Central memory CD8-positive, alpha-beta T cell (primary cell): ENCODE data around the gene GRM7.

ENCODE experiments used
- ATAC-seq: fragments of 150-1000 bp; cut with Tn5 transposase; replicated peaks from 2 replicates; pipeline ENCODE4 v1.10.0; 2022; ENCODE audit warnings: mild to moderate bottlenecking, moderate FRiP score, moderate number of reproducible peaks; ENCODE audit not compliant: poor library complexity, severe bottlenecking; ENCODE audit errors: extremely low read depth
- DNase-seq, 2 donors: peaks; one replicate each; pipeline ENCODE4 v3.0.0; 2021; ENCODE audit warnings: low spot score in 2 of 2
- H3K27ac Mint-ChIP-seq: one replicate; pipeline ENCODE4 v1.8.0; 2022; ENCODE audit warnings: low read depth, mild to moderate bottlenecking, moderate library complexity, mixed read lengths
- H3K27me3 Mint-ChIP-seq: one replicate; pipeline ENCODE4 v1.8.0; 2022; ENCODE audit warnings: mixed read lengths
- H3K36me3 Mint-ChIP-seq: one replicate; pipeline ENCODE4 v1.8.0; 2022; ENCODE audit warnings: mild to moderate bottlenecking, moderate library complexity, mixed read lengths; ENCODE audit not compliant: insufficient read depth
- H3K4me1 Mint-ChIP-seq: one replicate; pipeline ENCODE4 v1.8.0; 2022; ENCODE audit warnings: mixed read lengths
- H3K4me3 Mint-ChIP-seq: one replicate; pipeline ENCODE4 v1.8.0; 2022; ENCODE audit warnings: mild to moderate bottlenecking, moderate library complexity, mixed read lengths
- H3K9me3 Mint-ChIP-seq: one replicate; pipeline ENCODE4 v1.8.0; 2022; ENCODE audit warnings: mixed read lengths

Gene GRM7

DNA sequence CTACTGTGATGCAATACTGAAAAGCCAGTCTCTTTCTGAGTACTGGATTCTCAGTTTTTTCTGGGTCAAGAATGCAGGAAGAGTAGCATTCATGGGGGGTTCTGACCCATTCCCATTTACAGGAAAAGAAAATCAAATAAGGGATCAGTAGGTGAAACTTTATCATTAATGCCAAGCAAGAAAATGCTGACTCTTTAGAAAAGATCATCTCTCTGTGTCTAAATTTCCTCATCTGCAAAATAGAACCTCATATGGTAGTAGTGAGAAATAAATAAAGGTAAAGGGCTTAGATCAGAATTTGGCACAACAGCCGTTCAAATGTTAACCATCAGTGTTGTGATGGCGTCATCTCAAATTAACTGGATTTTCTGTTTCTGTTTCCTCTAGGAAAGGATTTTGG lies 833.1 kb downstream of the GRM7 start:
- Mint-ChIP-seq H3K36me3 (peaks cover 2% of the 10 kb centered on the region), H3K4me1 (no peaks in the 10 kb centered on the region), H3K9me3 (peaks cover 6% of the 10 kb centered on the region), H3K27ac (no peak overlapping the region), H3K4me3 (no peak overlapping the region), H3K27me3 (no peaks in the 10 kb centered on the region)
- ATAC-seq = no peak
- no peak for DNase-seq

DNA sequence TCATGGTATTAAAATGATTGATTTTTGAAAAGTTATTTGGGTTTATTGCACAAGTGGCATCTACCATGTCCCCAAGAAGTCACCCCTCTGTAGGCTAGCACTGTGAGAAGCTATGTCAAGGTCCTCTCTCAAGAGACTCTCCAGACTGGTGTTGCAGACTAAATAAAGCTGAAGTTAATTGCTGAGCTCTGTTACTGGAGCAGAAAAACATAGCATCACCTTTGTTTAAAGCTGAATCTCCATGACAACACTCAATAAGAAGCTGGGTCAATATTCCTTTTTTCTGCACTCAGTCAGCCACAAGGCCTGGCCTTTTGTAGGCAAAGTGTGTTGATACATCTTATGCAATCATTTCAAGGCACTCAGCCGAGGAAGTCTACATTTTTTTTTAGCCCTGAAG lies 834.1 kb downstream of the GRM7 start:
- Mint-ChIP-seq H3K4me3 (no peak overlapping the region), H3K27me3 (no peaks in the 10 kb centered on the region), H3K4me1 (no peaks in the 10 kb centered on the region), H3K27ac (no peak overlapping the region), H3K9me3 (peaks cover 6% of the 10 kb centered on the region), H3K36me3 (peaks cover 2% of the 10 kb centered on the region)
- ATAC-seq (no peak), DNase-seq (no peak)

DNA sequence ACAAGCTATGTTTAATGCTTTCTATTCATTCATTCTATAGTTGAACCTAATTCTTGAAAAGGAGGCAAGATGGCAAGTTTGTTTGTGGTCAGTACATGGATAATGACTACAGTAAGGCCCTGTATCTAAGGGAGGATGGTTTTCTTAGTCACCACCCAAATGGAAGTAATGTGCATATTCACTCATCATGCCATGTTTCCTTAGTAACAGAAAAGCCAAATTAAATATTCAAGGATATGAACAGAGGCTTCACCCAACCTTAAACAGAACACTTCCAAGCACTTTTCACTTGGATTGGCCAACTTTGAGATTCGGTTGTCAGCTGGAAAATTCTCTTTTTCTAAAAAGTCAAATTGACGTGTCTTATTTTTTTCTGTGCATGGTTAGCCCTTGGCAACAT lies 835.4 kb downstream of the GRM7 start:
- H3K36me3 Mint-ChIP-seq = peaks cover 2% of the 10 kb centered on the region
- no peak overlapping the region for H3K27ac Mint-ChIP-seq
- H3K4me1 Mint-ChIP-seq = no peaks in the 10 kb centered on the region
- H3K4me3 Mint-ChIP-seq = no peak overlapping the region
- DNase-seq (no peak), ATAC-seq (no peak)
- peaks cover 6% of the 10 kb centered on the region for H3K9me3 Mint-ChIP-seq
- no peaks in the 10 kb centered on the region for H3K27me3 Mint-ChIP-seq

DNA sequence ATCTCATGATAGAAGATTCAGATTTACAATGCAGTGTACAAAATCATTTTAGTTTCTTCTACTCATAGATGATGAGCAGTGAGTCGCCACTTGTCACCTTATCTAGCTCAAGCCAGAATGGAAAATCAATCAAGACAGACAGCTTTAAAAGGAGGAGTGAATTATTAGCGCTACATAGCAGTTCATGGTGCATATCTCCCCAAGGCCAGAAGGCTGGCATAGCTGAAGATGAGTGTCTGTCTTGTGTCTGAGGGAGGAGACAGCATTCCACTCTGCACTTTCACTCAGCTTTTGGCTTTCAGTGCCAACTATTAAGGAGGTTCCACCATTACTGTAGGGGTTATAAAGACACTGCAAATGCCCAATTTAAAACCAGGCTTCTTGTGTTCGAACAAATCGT lies 836.6 kb downstream of the GRM7 start:
- H3K4me3 Mint-ChIP-seq = no peak overlapping the region
- H3K4me1 Mint-ChIP-seq = no peaks in the 10 kb centered on the region
- no peak for DNase-seq
- H3K27me3 Mint-ChIP-seq = no peaks in the 10 kb centered on the region
- no peak overlapping the region for H3K27ac Mint-ChIP-seq
- peaks cover 6% of the 10 kb centered on the region for H3K9me3 Mint-ChIP-seq
- H3K36me3 Mint-ChIP-seq = peaks cover 2% of the 10 kb centered on the region
- ATAC-seq = no peak

DNA sequence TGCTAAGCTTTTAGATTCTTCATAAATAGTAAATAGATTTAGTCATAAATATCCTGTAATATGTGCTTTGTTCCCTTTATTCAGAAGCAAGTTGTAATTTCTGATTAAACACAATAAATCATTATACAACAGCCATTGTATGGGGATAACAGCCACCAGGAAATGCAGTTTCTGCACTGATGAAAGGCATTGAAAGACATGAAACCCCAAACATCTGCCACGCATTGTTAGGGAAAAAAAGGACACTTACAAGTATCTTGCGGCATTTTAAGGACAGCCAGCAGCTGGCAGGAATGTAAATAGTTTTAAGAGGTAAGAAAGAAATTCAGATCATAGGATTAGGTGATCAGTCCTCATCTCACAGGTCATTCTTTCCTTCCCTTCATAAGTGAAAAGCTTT lies 839.6 kb downstream of the GRM7 start:
- ATAC-seq = no peak
- Mint-ChIP-seq H3K27me3 (no peaks in the 10 kb centered on the region), H3K9me3 (peaks cover 9% of the 10 kb centered on the region), H3K27ac (no peak overlapping the region), H3K36me3 (no peaks in the 10 kb centered on the region), H3K4me1 (no peaks in the 10 kb centered on the region), H3K4me3 (no peak overlapping the region)
- DNase-seq = no peak

DNA sequence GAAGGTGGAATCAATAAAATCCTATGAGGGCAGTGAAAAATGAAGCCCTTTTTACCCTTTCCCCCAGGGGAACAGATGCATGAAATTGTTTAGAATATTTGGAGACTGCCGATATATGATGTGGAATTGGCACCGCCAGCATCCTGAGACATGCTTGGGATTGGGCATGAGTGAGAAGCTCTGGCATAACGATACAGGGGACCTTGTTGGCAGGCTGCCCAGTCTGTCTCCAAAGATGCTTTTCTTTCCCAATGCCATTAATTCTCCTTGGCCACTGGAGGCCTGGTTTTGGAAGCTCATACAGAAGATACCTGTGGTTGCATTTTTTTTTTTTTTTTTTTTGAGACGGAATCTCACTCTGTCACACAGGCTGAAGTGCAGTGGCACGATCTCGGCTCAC lies 840.1 kb downstream of the GRM7 start:
- H3K9me3 Mint-ChIP-seq = peaks cover 13% of the 10 kb centered on the region
- H3K27ac Mint-ChIP-seq = no peak overlapping the region
- H3K36me3 Mint-ChIP-seq = no peaks in the 10 kb centered on the region
- no peaks in the 10 kb centered on the region for H3K27me3 Mint-ChIP-seq
- ATAC-seq = no peak
- DNase-seq = no peak
- H3K4me3 Mint-ChIP-seq = no peak overlapping the region
- H3K4me1 Mint-ChIP-seq = no peaks in the 10 kb centered on the region

DNA sequence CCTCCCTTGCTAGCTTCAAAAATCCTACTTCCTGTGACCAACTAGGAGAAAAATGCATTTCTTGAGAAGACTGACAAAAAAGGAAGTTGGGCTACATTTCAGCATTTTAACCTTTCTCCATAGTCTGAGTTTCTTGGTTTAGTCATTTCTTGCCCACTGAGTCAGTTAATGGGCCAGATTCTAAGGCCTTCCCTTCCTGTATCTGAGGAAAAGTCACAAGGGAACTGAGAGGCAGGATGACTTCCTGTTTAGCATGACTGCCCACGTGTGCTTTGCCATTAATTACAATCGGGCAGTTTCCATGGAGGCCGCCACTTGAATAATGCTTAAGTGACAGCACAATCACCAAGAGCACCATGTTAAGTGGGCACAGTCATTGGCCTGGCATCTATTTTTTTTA lies 846.3 kb downstream of the GRM7 start:
- no peak for DNase-seq
- Mint-ChIP-seq H3K4me3 (no peak overlapping the region), H3K27ac (no peak overlapping the region), H3K9me3 (peaks cover 7% of the 10 kb centered on the region), H3K36me3 (no peaks in the 10 kb centered on the region), H3K4me1 (no peaks in the 10 kb centered on the region), H3K27me3 (no peaks in the 10 kb centered on the region)
- ATAC-seq = no peak

DNA sequence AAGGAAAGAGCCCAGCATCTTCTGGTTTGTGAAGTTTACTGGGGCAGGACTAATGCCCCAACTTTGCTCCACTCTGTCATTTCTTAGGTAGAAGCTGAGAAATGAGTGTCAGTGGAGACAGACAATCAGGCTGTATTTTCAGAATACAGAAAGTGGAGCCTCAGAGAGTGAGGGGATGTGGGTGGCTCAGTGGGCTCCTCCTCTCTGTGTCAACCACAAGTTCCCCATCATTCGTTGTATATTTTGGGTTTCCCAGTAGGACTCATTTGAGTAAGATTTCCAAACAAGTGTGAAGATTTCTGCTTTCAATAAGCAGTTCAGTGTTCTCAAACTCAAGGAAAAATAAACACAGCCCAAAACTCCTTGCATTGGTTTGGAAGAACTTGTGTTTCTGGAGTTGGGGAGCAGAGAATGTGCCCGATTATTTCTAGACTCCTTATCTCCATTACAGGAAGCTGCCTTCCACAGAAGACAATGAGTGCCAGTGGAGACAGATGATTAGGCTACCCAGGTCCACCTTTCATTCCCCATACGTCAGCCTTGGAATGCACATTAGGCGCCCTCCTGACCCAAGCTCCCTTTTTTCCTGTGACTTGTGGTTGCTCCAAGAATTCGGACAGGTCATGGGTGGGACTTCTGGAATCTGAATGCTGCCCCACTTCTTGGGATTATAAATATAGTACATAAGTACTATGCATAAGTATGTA lies 848.6 kb downstream of the GRM7 start:
- no peaks in the 10 kb centered on the region for H3K36me3 Mint-ChIP-seq
- peaks cover 7% of the 10 kb centered on the region for H3K9me3 Mint-ChIP-seq
- H3K27ac Mint-ChIP-seq = no peak overlapping the region
- no peak overlapping the region for H3K4me3 Mint-ChIP-seq
- H3K4me1 Mint-ChIP-seq = no peaks in the 10 kb centered on the region
- H3K27me3 Mint-ChIP-seq = no peaks in the 10 kb centered on the region
- DNase-seq (no peak), ATAC-seq (no peak)

DNA sequence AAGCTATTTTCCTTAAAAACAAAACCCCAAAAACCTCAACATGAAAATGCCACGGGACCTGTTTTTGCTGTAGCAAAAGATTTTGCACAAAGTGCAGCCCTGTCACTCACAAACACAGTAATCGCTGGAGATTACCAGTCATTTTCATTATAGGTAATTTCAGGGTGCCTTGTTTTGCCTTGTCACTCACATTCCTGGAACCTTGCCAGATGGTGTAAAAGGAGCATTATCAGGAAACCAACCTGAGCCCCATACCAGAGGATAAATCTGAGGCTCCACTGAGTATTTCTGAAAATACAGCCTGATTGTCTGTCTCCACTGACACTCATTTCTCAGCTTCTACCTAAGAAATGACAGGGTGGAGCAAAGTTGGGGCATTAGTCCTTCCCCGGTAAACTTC lies 849.4 kb downstream of the GRM7 start:
- Mint-ChIP-seq H3K36me3 (no peaks in the 10 kb centered on the region), H3K4me3 (no peak overlapping the region), H3K27me3 (no peaks in the 10 kb centered on the region), H3K4me1 (no peaks in the 10 kb centered on the region), H3K9me3 (peaks cover 7% of the 10 kb centered on the region), H3K27ac (no peak overlapping the region)
- ATAC-seq (no peak), DNase-seq (no peak)

DNA sequence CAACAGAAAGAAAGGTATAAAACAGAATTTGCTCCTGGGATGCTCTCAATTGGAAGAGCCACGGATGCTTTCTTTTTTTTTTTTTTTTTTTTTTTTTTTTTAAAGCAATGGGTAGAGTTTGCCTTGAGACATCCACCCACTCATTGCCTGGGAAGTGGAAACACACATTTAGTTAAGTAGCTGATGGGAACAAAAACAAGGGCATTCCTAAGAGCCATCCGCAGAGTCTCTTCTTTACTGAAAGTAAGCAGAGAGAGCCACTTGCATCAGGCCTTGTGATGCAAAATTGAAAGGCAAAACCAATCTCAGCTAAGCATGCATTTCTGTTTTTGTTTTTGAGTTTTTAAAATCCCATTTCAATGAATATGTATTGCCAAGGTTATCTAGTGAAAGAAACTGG lies 852.8 kb downstream of the GRM7 start:
- H3K27ac Mint-ChIP-seq = no peak overlapping the region
- ATAC-seq (no peak), DNase-seq (no peak)
- no peaks in the 10 kb centered on the region for H3K4me1 Mint-ChIP-seq
- H3K4me3 Mint-ChIP-seq = no peak overlapping the region
- H3K9me3 Mint-ChIP-seq = peaks cover 6% of the 10 kb centered on the region
- H3K36me3 Mint-ChIP-seq = no peaks in the 10 kb centered on the region
- H3K27me3 Mint-ChIP-seq = no peaks in the 10 kb centered on the region

DNA sequence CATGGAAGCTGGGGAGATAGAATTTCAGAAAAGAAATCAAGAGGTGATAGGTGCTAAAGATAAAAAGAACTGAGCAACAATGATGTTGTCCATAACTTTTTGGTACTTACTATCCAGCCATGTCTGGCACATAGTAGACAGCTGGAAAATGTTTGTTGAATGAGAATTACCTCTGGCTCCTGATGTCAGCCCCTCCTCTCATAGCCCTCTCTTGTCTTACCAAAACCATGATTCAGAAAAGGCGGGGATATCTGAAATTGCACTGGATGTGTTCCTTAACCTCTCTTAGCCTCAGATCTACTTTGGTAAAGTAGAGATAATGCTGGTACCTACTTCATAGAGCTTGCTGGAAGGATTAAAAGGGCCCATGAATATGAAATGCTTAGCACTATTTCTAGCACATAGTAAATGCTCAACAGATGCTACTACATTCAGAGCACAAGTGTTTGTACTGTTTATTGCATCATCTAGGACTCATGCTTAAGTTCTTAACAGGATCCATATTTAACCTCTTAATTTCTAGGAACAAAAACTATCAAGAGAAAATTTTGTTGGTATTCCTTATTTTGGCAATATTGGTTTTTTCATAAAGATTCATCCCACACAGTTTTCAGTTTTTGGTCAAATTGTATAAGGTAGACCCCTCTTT lies 859.9 kb downstream of the GRM7 start:
- Mint-ChIP-seq H3K36me3 (no peaks in the 10 kb centered on the region), H3K4me3 (no peak overlapping the region), H3K9me3 (peaks cover 6% of the 10 kb centered on the region), H3K27ac (no peak overlapping the region), H3K4me1 (no peaks in the 10 kb centered on the region), H3K27me3 (no peaks in the 10 kb centered on the region)
- no peak for DNase-seq
- ATAC-seq = no peak

DNA sequence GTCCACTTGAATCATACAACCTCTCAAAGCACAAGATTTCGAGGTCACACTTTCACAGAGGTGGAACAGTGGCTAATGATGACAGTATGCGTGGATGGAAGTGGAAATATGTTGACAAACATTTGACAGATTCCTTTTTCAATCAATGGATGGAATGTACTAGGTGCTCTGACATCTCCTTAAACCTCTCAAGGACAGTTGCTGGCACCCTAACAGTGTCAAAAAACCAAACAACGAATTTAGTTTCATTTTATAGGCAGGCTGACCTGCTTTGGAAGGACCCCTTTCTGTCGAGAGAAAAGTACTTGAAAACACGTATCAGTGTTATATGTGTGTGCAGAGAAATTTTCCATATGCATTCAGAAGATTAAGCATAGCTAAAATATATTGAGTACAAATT lies 861.0 kb downstream of the GRM7 start:
- no peaks in the 10 kb centered on the region for H3K36me3 Mint-ChIP-seq
- no peaks in the 10 kb centered on the region for H3K27me3 Mint-ChIP-seq
- ATAC-seq (no peak), DNase-seq (no peak)
- H3K4me3 Mint-ChIP-seq = no peak overlapping the region
- H3K4me1 Mint-ChIP-seq = no peaks in the 10 kb centered on the region
- H3K9me3 Mint-ChIP-seq = peaks cover 6% of the 10 kb centered on the region
- no peak overlapping the region for H3K27ac Mint-ChIP-seq
